Activated CD4-positive, alpha-beta memory T cell treated with anti-CD3 and anti-CD28 coated beads, Interleukin-2, amount 10 ng/mL, durations not matched to agents 7 days and 5 days (primary cell): ENCODE data around the gene BUB1. TPM values are rescaled to one million over a fixed set of nuclear protein-coding genes. Genes with fewer than 3 reads are reported as not detected.
"Not testable (repeated sequence)": the region's sequence is repeated elsewhere in the genome, so short reads cannot be mapped to it uniquely, and the experiment has no call there.

ENCODE experiments used
- CTCF ChIA-PET: fragments of 350-600 bp; sonication (Branson Sonifier 250); formaldehyde crosslinking; loops from one replicate; lab custom pipeline; 2021; ENCODE audit warnings: antibody characterized with exemption, inconsistent platforms; lab: Charles Lee
- POLR2A ChIA-PET: fragments of 350-600 bp; sonication (Branson Sonifier 250); formaldehyde crosslinking; loops from one replicate; lab custom pipeline; 2021; ENCODE audit warnings: antibody characterized with exemption; lab: Charles Lee
- DNase-seq: peaks from one replicate; pipeline ENCODE4 v3.0.0-alpha.2; 2020
- H3K27ac Mint-ChIP-seq: one replicate; pipeline ENCODE4 v1.8.0; 2021; ENCODE audit warnings: mild to moderate bottlenecking, mixed read lengths
- H3K27me3 Mint-ChIP-seq: one replicate; pipeline ENCODE4 v1.8.0; 2021; ENCODE audit warnings: mixed read lengths
- H3K36me3 Mint-ChIP-seq: one replicate; pipeline ENCODE4 v1.8.0; 2021; ENCODE audit warnings: low read depth, mixed read lengths
- H3K4me1 Mint-ChIP-seq: one replicate; pipeline ENCODE4 v1.8.0; 2021; ENCODE audit warnings: mixed read lengths
- H3K4me3 Mint-ChIP-seq: one replicate; pipeline ENCODE4 v1.8.0; 2021; ENCODE audit warnings: mild to moderate bottlenecking, mixed read lengths
- H3K9me3 Mint-ChIP-seq: one replicate; pipeline ENCODE4 v1.8.0; 2021; ENCODE audit warnings: mixed read lengths
- total RNA-seq, 2 experiments: library from RNA; stranded (reverse); gene quantifications; one replicate each; pipeline ENCODE4 v1.2.3, GENCODE V29; 2021

Gene BUB1
- total RNA-seq, 2 experiments from 2014 or later = 114 to 120 TPM

GRCh38 chr2:110639972-110640371, 37.9 kb downstream of the BUB1 start:
- POLR2A ChIA-PET = no interaction called here
- DNase-seq = no peak
- H3K4me1 Mint-ChIP-seq = peaks cover 1% of the 10 kb centered on the region
- no peaks in the 10 kb centered on the region for H3K9me3 Mint-ChIP-seq
- no peak overlapping the region for H3K4me3 Mint-ChIP-seq
- no peak overlapping the region for H3K27ac Mint-ChIP-seq
- peaks cover 92% of the 10 kb centered on the region for H3K36me3 Mint-ChIP-seq
- CTCF ChIA-PET = no interaction called here
- H3K27me3 Mint-ChIP-seq = no peaks in the 10 kb centered on the region

GRCh38 chr2:110638952-110639695, 38.7 kb downstream of the BUB1 start:
- H3K27ac Mint-ChIP-seq = no peak overlapping the region
- H3K36me3 Mint-ChIP-seq = peaks cover 93% of the 10 kb centered on the region
- ChIA-PET CTCF (no interaction called here), POLR2A (interaction anchor here (0.6 to 1.2 kb wide), 2 partner anchors 36 to 1059 kb away, joined by 3 read pairs; no protein-coding TSS in a partner anchor)
- H3K9me3 Mint-ChIP-seq = no peaks in the 10 kb centered on the region
- H3K4me3 Mint-ChIP-seq = no peak overlapping the region
- H3K4me1 Mint-ChIP-seq = no peaks in the 10 kb centered on the region
- no peak for DNase-seq
- H3K27me3 Mint-ChIP-seq = no peaks in the 10 kb centered on the region

GRCh38 chr2:110638004-110638403, 39.9 kb downstream of the BUB1 start:
- Mint-ChIP-seq H3K4me1 (no peaks in the 10 kb centered on the region), H3K36me3 (peaks cover 92% of the 10 kb centered on the region), H3K9me3 (no peaks in the 10 kb centered on the region), H3K27ac (no peak overlapping the region), H3K4me3 (no peak overlapping the region), H3K27me3 (no peaks in the 10 kb centered on the region)
- CTCF ChIA-PET = no interaction called here
- DNase-seq = no peak
- POLR2A ChIA-PET = interaction anchor here (0.6 kb wide), 1 partner anchor 68 kb away, joined by 3 read pairs; no protein-coding TSS in a partner anchor

- H3K9me3 Mint-ChIP-seq = no peaks in the 10 kb centered on the region
- no peak for DNase-seq
- ChIA-PET POLR2A (interaction anchor here (0.9 kb wide), 1 partner anchor 41 kb away, joined by 3 read pairs; no protein-coding TSS in a partner anchor), CTCF (no interaction called here)
- no peaks in the 10 kb centered on the region for H3K4me1 Mint-ChIP-seq
- peaks cover 85% of the 10 kb centered on the region for H3K36me3 Mint-ChIP-seq
- no peak overlapping the region for H3K4me3 Mint-ChIP-seq
- H3K27ac Mint-ChIP-seq = no peak overlapping the region
- no peaks in the 10 kb centered on the region for H3K27me3 Mint-ChIP-seq
These were observed 40.8 kb downstream of the BUB1 start for GRCh38 chr2:110637093-110637492.

GRCh38 chr2:110635949-110636628, 41.8 kb downstream of the BUB1 start:
- peaks cover 75% of the 10 kb centered on the region for H3K36me3 Mint-ChIP-seq

GRCh38 chr2:110627348-110627747, 50.5 kb downstream of the BUB1 start:
- DNase-seq, POLR2A ChIA-PET, H3K9me3 Mint-ChIP-seq, H3K27ac Mint-ChIP-seq, H3K4me3 Mint-ChIP-seq, H3K4me1 Mint-ChIP-seq, H3K36me3 Mint-ChIP-seq, H3K27me3 Mint-ChIP-seq, CTCF ChIA-PET: not testable (repeated sequence)

More at GRCh38 chr2:110635949-110636628, 41.8 kb downstream of the BUB1 start:
- H3K27me3 Mint-ChIP-seq, H3K4me3 Mint-ChIP-seq, H3K27ac Mint-ChIP-seq, POLR2A ChIA-PET, H3K9me3 Mint-ChIP-seq, CTCF ChIA-PET, H3K4me1 Mint-ChIP-seq, DNase-seq: not testable (repeated sequence)

GRCh38 chr2:110619326-110619939, 58.4 kb downstream of the BUB1 start:
- CTCF ChIA-PET, H3K4me3 Mint-ChIP-seq, H3K27ac Mint-ChIP-seq, H3K27me3 Mint-ChIP-seq, DNase-seq, H3K36me3 Mint-ChIP-seq, H3K9me3 Mint-ChIP-seq, H3K4me1 Mint-ChIP-seq: not testable (repeated sequence)
- POLR2A ChIA-PET = interaction anchor here (0.6 kb wide), 1 partner anchor 129 kb away, joined by 3 read pairs; no protein-coding TSS in a partner anchor

GRCh38 chr2:110613927-110614326, 63.9 kb downstream of the BUB1 start:
- H3K9me3 Mint-ChIP-seq, H3K27me3 Mint-ChIP-seq, CTCF ChIA-PET, H3K4me3 Mint-ChIP-seq, H3K27ac Mint-ChIP-seq, H3K36me3 Mint-ChIP-seq, H3K4me1 Mint-ChIP-seq, POLR2A ChIA-PET, DNase-seq: not testable (repeated sequence)

GRCh38 chr2:110610613-110611250, 67.1 kb downstream of the BUB1 start:
- H3K27me3 Mint-ChIP-seq, H3K36me3 Mint-ChIP-seq, CTCF ChIA-PET, H3K4me1 Mint-ChIP-seq, H3K9me3 Mint-ChIP-seq, POLR2A ChIA-PET, H3K4me3 Mint-ChIP-seq, DNase-seq, H3K27ac Mint-ChIP-seq: not testable (repeated sequence)

GRCh38 chr2:110609843-110610612, 67.8 kb downstream of the BUB1 start:
- CTCF ChIA-PET, H3K4me3 Mint-ChIP-seq, H3K4me1 Mint-ChIP-seq, H3K36me3 Mint-ChIP-seq, H3K27me3 Mint-ChIP-seq, H3K27ac Mint-ChIP-seq, H3K9me3 Mint-ChIP-seq, POLR2A ChIA-PET, DNase-seq: not testable (repeated sequence)

GRCh38 chr2:110608788-110609502, 68.9 kb downstream of the BUB1 start:
- H3K36me3 Mint-ChIP-seq, DNase-seq, H3K27ac Mint-ChIP-seq, CTCF ChIA-PET, POLR2A ChIA-PET, H3K4me1 Mint-ChIP-seq, H3K9me3 Mint-ChIP-seq, H3K4me3 Mint-ChIP-seq: not testable (repeated sequence)
- peaks cover 10% of the 10 kb centered on the region for H3K27me3 Mint-ChIP-seq

- H3K4me3 Mint-ChIP-seq, H3K36me3 Mint-ChIP-seq, DNase-seq, H3K27ac Mint-ChIP-seq, CTCF ChIA-PET, H3K4me1 Mint-ChIP-seq, POLR2A ChIA-PET, H3K9me3 Mint-ChIP-seq: not testable (repeated sequence)
- peaks cover 10% of the 10 kb centered on the region for H3K27me3 Mint-ChIP-seq
These were observed 72.8 kb downstream of the BUB1 start for GRCh38 chr2:110605057-110605456.
